Fibroblast of the aortic adventitia (primary cell): Measurements from ENCODE around the gene YARS2. TPM values are rescaled to one million over a fixed set of nuclear protein-coding genes. Genes with fewer than 3 reads are reported as not detected.
"Not testable (repeated sequence)": the region's sequence is repeated elsewhere in the genome, so short reads cannot be mapped to it uniquely, and the experiment has no call there.

ENCODE experiments used
- DNase-seq: peaks from one replicate; pipeline ENCODE4 v3.0.0-alpha.2; 2010; ENCODE audit warnings: low read depth
- H3K4me3 ChIP-seq: 2 replicates; pipeline ENCODE4 v1.5.1; 2011; ENCODE audit warnings: low read depth, mild to moderate bottlenecking, control low read depth, low read length, moderate library complexity
- total RNA-seq: library from RNA; depleted of rRNA; stranded (reverse); fragments of >200 nt; gene quantifications from 2 replicates; pipeline ENCODE4 v1.2.3, GENCODE V29; 2012; ENCODE audit warnings: low replicate concordance
- TF ChIP-seq, protein P1 (sequence below): IDR thresholded peaks from 2 replicates; pipeline ENCODE4 v1.5.1; 2011; ENCODE audit warnings: mild to moderate bottlenecking, low read length, control low read depth, inconsistent platforms; ENCODE audit not compliant: insufficient read depth

YARS2 gene
- total RNA-seq, 1 donor, result 24.6 TPM

GRCh38 chr12:32736445-32736844 is 19.3 kb downstream of the YARS2 start:
- no peak overlapping the region for H3K4me3 ChIP-seq
- DNase-seq, result no peak
- TF ChIP-seq, protein P1, sequence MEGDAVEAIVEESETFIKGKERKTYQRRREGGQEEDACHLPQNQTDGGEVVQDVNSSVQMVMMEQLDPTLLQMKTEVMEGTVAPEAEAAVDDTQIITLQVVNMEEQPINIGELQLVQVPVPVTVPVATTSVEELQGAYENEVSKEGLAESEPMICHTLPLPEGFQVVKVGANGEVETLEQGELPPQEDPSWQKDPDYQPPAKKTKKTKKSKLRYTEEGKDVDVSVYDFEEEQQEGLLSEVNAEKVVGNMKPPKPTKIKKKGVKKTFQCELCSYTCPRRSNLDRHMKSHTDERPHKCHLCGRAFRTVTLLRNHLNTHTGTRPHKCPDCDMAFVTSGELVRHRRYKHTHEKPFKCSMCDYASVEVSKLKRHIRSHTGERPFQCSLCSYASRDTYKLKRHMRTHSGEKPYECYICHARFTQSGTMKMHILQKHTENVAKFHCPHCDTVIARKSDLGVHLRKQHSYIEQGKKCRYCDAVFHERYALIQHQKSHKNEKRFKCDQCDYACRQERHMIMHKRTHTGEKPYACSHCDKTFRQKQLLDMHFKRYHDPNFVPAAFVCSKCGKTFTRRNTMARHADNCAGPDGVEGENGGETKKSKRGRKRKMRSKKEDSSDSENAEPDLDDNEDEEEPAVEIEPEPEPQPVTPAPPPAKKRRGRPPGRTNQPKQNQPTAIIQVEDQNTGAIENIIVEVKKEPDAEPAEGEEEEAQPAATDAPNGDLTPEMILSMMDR, result no peak

DNA sequence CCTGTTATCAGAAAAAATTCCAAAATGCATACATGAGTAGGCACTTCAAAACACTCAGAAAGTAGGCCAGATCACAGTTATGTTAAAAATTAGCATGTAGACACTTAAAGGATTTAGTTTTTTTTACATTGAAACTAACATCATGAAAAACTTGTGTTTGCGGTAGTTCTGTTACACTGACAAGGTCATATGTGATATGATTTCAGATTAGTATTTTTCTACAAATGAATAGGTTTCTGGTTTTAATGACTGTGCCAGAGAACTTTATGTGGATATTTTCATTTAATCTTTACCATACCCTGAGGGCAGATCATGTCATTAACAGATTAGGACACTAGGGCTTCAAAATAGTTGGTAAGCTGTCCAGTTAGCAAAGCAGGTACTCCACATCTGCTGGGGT is 20.7 kb downstream of the YARS2 start:
- TF ChIP-seq, protein P1, result no peak
- no peak overlapping the region for H3K4me3 ChIP-seq
- no peak for DNase-seq

DNA sequence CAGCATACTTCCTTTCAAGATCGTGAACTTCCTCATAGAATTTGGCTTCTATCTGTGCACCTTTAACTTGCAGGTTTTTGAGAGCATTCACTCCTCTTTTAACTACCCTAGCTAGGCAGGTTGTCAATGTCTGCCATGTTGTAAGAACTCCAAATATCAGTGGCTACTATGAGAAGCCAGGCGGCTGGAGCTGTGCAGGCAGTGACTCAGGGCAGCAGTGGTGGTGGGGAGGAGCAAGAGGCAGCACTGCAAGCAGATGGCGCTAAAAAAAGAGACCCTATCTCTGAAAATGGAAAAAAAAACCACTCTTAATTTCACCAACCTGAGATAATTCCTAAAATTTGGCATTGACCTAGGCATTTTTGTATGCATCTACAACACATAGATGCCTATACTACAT is 28.5 kb downstream of the YARS2 start:
- DNase-seq, result no peak

GRCh38 chr12:32726286-32726685 is 29.4 kb downstream of the YARS2 start:
- TF ChIP-seq, protein P1, result no peak
- H3K4me3 ChIP-seq, result no peak overlapping the region
- no peak for DNase-seq

More for the DNA sequence above, 28.5 kb downstream of the YARS2 start:
- no peak overlapping the region for H3K4me3 ChIP-seq
- TF ChIP-seq, protein P1, result no peak

- not testable (repeated sequence) for DNase-seq, H3K4me3 ChIP-seq
These were observed 30.4 kb downstream of the YARS2 start for GRCh38 chr12:32725308-32725707.

- TF ChIP-seq, protein P1, result no peak
- no peak overlapping the region for H3K4me3 ChIP-seq
- DNase-seq, result no peak
These were observed 36.8 kb downstream of the YARS2 start for GRCh38 chr12:32718926-32719325.

DNA sequence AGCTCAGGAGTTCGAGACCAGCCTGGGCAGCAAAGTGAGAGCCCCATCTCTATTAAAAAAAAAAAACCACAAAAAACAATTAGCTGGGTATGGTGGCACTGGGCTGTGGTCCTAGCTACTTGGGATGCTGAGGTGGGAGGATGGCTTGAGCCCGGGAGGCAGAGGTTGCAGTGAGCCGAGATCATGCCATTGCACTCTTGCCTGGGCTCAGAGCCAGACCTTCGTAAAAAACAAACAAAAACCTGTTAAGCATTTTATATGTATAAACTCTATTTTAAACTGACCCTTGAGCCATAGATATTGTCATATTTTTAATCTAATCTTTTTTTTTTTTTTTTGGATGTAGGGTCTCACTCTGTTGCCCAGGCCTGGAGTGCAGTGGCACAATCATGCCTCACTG is 40.9 kb downstream of the YARS2 start:
- TF ChIP-seq, protein P1, result no peak
- no peak for DNase-seq
- H3K4me3 ChIP-seq, result no peak overlapping the region
